A549 treated with dexamethasone at 1 μM for 4 hours (cell line): ENCODE measurements around the gene IL12RB2. TPM values are rescaled to one million over a fixed set of nuclear protein-coding genes. Genes with fewer than 3 reads are reported as not detected.

Source experiments
- total RNA-seq: library from RNA; stranded (reverse); fragments of 200-300 nt; extraction: Qiagen RNA extraction; gene quantifications from 5 replicates; pipeline ENCODE4 v1.2.3, GENCODE V29; 2022

The IL12RB2 gene
- total RNA-seq = 0.09 to 0.18 TPM (median 0.15 TPM) in 4 of 5 replicates, not detected in the other

DNA sequence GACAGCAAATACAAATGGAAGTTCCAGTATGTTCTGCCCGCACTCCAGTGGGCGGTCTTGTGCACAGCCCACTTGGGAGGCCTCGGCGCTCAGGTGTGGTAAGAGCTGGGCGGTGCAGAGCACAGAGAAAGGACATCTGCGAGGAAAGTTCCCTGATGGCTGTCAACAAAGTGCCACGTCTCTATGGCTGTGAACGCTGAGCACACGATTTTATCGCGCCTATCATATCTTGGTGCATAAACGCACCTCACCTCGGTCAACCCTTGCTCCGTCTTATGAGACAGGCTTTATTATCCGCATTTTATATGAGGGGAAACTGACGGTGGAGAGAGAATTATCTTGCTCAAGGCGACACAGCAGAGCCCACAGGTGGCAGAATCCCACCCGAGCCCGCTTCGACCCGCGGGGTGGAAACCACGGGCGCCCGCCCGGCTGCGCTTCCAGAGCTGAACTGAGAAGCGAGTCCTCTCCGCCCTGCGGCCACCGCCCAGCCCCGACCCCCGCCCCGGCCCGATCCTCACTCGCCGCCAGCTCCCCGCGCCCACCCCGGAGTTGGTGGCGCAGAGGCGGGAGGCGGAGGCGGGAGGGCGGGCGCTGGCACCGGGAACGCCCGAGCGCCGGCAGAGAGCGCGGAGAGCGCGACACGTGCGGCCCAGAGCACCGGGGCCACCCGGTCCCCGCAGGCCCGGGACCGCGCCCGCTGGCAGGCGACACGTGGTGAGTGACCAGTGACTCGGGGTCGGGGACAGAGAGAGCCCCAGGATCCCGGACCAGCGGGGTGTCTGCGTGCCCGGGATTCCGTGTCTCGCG is at the start of gene IL12RB2:
Gene IL12RB2, plus strand, starts transcription at position 623 of the 810 bp plus-strand sequence. CDS start 12,496 bp downstream, outside the sequence.

GRCh38 chr1:67430358-67431155 is 122.9 kb downstream of the IL12RB2 start, which contains the start of gene SERBP1:
TSS of gene SERBP1 (minus strand) at chr1:67430402. CDS start at chr1:67430300, 102 bp downstream.

Other genes with a start within 250 kb of the IL12RB2 start
- gene C1orf141, start 172.9 kb upstream of the IL12RB2 start, total RNA-seq = not detected in 5 replicates
- not detected in 5 replicates for gene IL23R, start 141.4 kb upstream of the IL12RB2 start, total RNA-seq
- gene SERBP1, start 122.5 kb downstream of the IL12RB2 start, total RNA-seq = 222 to 245 TPM (median 229 TPM) in 5 replicates